Measurements from ENCODE around the gene ME3.

The ME3 gene

DNA sequence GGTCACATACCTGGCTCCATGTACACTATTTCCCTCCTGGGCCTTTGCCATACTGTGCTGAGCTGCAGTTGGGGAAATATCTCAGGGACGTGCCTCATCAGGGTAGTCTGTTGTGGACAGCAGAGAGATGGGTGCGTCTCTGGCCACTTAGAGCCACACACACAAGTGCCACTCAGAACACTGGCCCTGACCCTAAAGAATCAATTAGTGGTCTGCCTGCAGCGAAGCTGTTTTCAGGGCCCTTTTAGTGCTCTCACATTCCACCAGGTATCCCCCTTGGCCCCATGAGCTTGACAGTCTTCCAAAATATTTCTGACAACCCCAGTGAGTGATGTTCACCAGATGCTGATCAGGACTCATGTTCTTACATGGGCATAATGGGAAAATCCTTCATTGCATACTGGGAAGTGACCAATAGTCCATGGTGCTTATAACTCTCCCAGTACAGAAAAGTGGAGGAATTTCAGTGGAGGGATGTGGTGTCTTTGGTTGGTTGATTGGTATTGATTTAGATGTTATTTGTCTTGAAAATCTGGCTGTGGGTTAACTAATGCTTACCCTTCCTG, 66.1 kb downstream of the ME3 start:
- TF ChIP-seq, protein P1, sequence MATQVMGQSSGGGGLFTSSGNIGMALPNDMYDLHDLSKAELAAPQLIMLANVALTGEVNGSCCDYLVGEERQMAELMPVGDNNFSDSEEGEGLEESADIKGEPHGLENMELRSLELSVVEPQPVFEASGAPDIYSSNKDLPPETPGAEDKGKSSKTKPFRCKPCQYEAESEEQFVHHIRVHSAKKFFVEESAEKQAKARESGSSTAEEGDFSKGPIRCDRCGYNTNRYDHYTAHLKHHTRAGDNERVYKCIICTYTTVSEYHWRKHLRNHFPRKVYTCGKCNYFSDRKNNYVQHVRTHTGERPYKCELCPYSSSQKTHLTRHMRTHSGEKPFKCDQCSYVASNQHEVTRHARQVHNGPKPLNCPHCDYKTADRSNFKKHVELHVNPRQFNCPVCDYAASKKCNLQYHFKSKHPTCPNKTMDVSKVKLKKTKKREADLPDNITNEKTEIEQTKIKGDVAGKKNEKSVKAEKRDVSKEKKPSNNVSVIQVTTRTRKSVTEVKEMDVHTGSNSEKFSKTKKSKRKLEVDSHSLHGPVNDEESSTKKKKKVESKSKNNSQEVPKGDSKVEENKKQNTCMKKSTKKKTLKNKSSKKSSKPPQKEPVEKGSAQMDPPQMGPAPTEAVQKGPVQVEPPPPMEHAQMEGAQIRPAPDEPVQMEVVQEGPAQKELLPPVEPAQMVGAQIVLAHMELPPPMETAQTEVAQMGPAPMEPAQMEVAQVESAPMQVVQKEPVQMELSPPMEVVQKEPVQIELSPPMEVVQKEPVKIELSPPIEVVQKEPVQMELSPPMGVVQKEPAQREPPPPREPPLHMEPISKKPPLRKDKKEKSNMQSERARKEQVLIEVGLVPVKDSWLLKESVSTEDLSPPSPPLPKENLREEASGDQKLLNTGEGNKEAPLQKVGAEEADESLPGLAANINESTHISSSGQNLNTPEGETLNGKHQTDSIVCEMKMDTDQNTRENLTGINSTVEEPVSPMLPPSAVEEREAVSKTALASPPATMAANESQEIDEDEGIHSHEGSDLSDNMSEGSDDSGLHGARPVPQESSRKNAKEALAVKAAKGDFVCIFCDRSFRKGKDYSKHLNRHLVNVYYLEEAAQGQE (IDR thresholded peaks at IDR 0.05; ENCODE audit: insufficient read depth in 1 of 2, low read depth in 2 of 2, low read length in 2 of 2) = no peak
- TF ChIP-seq FOXP2 (optimal IDR thresholded peaks at IDR 0.05; ENCODE audit: borderline replicate concordance, extremely low read depth, extremely low read length, insufficient read depth) (no peak), POLR2AphosphoS5 (IDR thresholded peaks at IDR 0.05; ENCODE audit: low read depth, low read length) (no peak), TAF1 (IDR thresholded peaks at IDR 0.05; ENCODE audit: borderline replicate concordance, insufficient read depth, low read length) (no peak), SIN3A (IDR thresholded peaks at IDR 0.05; ENCODE audit: borderline replicate concordance, insufficient read depth, low read length) (no peak)

DNA sequence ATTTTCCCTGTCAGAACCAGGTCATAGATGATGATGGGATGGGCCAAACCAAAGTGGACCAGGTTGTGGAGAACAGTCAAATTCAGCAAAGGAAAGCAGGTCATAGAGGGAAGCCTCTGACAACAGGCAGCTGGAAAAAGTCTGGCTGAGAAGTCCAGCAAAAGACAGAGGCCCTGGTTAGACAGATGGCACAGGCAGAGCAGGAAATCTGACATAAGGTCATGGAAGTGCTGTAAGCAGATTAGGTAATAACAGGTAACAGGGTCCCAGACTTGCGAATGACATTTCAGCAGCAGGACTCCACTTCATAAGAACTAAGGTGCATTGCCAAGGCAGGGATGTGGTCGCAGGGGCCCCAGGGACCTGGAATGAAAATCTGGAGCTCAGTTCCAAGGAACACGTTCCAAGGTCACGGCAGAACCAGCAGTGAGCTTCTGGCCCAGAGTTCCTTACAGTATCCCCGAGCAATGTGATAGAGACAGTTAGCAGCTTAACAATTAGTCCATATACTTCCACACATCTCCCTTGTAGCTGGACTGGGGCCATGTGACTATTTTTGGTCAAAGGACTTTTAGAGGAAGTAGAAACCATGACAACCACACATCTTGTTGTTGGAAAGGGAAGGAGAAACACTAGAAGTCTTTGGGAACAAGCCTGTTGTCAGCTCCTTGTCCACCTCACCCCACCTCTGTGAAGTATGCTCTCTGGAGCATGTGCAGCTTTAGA, 75.4 kb downstream of the ME3 start:
- no peak for TF ChIP-seq FOXP2 (optimal IDR thresholded peaks at IDR 0.05; ENCODE audit: borderline replicate concordance, extremely low read depth, extremely low read length, insufficient read depth)
- no peak for TF ChIP-seq SIN3A (IDR thresholded peaks at IDR 0.05; ENCODE audit: borderline replicate concordance, insufficient read depth, low read length)
- no peak for TF ChIP-seq POLR2AphosphoS5 (IDR thresholded peaks at IDR 0.05; ENCODE audit: low read depth, low read length)
- TF ChIP-seq TAF1 (IDR thresholded peaks at IDR 0.05; ENCODE audit: borderline replicate concordance, insufficient read depth, low read length) = no peak
- TF ChIP-seq, protein P1 (IDR thresholded peaks at IDR 0.05; ENCODE audit: insufficient read depth in 1 of 2, low read depth in 2 of 2, low read length in 2 of 2) = no peak

DNA sequence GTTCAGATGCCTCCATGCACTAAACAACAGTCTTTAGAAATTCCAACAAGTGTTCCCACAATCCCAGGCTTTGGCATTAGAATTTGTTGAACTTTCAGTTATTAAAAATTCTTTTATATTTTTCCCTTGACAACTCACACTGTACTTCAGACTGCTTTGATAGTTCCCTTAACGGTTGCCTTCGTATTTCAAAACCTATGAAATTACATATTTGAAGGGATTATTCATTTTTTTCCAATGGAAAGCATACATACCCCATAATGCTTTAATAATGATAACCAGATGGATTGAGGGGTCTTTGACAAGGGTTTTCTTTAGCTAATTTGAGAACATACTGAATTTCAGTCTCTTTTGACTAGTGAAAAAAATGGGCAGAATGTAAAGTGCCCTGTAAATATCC, 76.5 kb downstream of the ME3 start:
- TF ChIP-seq FOXP2 (optimal IDR thresholded peaks at IDR 0.05; ENCODE audit: borderline replicate concordance, extremely low read depth, extremely low read length, insufficient read depth) = no peak
- TF ChIP-seq POLR2AphosphoS5 (IDR thresholded peaks at IDR 0.05; ENCODE audit: low read depth, low read length) = no peak
- TF ChIP-seq TAF1 (IDR thresholded peaks at IDR 0.05; ENCODE audit: borderline replicate concordance, insufficient read depth, low read length) = no peak
- TF ChIP-seq SIN3A (IDR thresholded peaks at IDR 0.05; ENCODE audit: borderline replicate concordance, insufficient read depth, low read length) = no peak
- TF ChIP-seq, protein P1 (IDR thresholded peaks at IDR 0.05; ENCODE audit: insufficient read depth in 1 of 2, low read depth in 2 of 2, low read length in 2 of 2) = no peak

DNA sequence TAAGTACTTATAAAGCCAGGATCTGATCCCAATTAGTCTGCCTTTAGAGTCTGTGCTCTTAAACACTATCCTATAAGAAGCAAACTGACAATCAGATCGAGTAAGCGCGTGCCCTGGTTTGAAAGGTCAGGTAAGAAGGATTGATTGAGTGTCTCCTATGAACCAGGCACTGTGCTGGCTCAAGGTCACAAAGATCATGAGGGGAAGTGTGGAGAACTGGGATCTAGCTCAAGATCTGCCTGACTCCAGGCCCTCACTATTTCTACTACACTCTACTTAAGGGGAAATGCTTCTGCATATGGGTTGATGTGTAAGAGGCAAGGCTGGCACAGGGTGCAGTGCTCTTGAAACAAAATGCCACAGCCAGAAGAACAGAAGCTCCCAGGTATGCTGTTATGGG, 77.0 kb downstream of the ME3 start:
- TF ChIP-seq SIN3A (IDR thresholded peaks at IDR 0.05; ENCODE audit: borderline replicate concordance, insufficient read depth, low read length) (no peak), FOXP2 (optimal IDR thresholded peaks at IDR 0.05; ENCODE audit: borderline replicate concordance, extremely low read depth, extremely low read length, insufficient read depth) (no peak), POLR2AphosphoS5 (IDR thresholded peaks at IDR 0.05; ENCODE audit: low read depth, low read length) (no peak), TAF1 (IDR thresholded peaks at IDR 0.05; ENCODE audit: borderline replicate concordance, insufficient read depth, low read length) (no peak)
- TF ChIP-seq, protein P1 (IDR thresholded peaks at IDR 0.05; ENCODE audit: insufficient read depth in 1 of 2, low read depth in 2 of 2, low read length in 2 of 2) = no peak

Data from PFSK-1 (cell line).